ENCODE results near the gene C11orf98. TPM values are rescaled to one million over a fixed set of nuclear protein-coding genes. Genes with fewer than 3 reads are reported as not detected.

C11orf98 gene
- total and polyA plus RNA-seq, 2 of the 13 experiments (the other 11 are each of a cell fraction or from before 2014, with no cell fraction given): 30.4 to 91.8 TPM

GRCh38 chr11:62621567-62622470 is 43.2 kb downstream of the C11orf98 start, which contains the start of gene B3GAT3 (continued):
- TF ChIP-seq ZBTB40 (IDR thresholded peaks at IDR 0.05) (peak; percentile 93), ZBTB40 (CRISPR knock-in tag; IDR thresholded peaks at IDR 0.05) (peak; percentile 83; the same call in 1 of the 2 replicates), ZNF407 (CRISPR knock-in tag; IDR thresholded peaks at IDR 0.05; ENCODE audit: not compliant biosample characterization) (no peak), ZBTB25 (CRISPR knock-in tag; IDR thresholded peaks at IDR 0.05) (peak; percentile 97), MTF1 (CRISPR knock-in tag; IDR thresholded peaks at IDR 0.05) (no peak), KLF9 (CRISPR knock-in tag; IDR thresholded peaks at IDR 0.05; ENCODE audit: low read depth) (no peak), MLX (CRISPR knock-in tag; IDR thresholded peaks at IDR 0.05) (peak; percentile 80)

All from HepG2 (cell line).